Body of pancreas (tissue), 4 donors: Measurements from ENCODE around the gene RIPK3.

ENCODE experiments used
- POLR2A ChIP-seq, 3 donors: fragments of 450-650 bp; IDR thresholded peaks; one replicate each; pipeline ENCODE4 v1.6.1; 2016; ENCODE audit warnings: antibody characterized with exemption in 3 of 3, mild to moderate bottlenecking in 2 of 3
- TF ChIP-seq, protein P1 (sequence below), 7 experiments: fragments of 450-650 bp in 4 of 7; fragments of 200-600 bp in 3 of 7; sonication (generic) in 3 of 7; IDR thresholded peaks; one replicate each; pipeline ENCODE4 v1.5.1; 2016 to 2019; ENCODE audit warnings: antibody characterized with exemption in 7 of 7

DNA sequence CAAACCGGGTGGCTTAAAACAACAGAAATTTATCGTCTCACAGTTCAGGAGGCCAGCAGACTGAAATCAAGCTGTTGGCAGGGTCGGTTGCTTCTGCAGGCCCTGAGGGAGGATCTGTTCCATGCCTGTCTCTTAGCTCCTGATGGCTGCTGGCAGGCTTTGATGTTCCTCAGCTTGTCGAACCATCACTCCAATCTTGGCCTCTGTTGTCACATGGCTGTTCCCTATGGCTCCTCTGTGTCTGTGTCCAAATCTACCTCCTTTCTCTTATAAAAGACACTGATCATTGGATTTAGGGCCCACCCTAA is 42.2 kb upstream of the RIPK3 start:
- TF ChIP-seq POLR2A (IDR thresholded peaks at IDR 0.05) = no peak
- TF ChIP-seq, protein P1, sequence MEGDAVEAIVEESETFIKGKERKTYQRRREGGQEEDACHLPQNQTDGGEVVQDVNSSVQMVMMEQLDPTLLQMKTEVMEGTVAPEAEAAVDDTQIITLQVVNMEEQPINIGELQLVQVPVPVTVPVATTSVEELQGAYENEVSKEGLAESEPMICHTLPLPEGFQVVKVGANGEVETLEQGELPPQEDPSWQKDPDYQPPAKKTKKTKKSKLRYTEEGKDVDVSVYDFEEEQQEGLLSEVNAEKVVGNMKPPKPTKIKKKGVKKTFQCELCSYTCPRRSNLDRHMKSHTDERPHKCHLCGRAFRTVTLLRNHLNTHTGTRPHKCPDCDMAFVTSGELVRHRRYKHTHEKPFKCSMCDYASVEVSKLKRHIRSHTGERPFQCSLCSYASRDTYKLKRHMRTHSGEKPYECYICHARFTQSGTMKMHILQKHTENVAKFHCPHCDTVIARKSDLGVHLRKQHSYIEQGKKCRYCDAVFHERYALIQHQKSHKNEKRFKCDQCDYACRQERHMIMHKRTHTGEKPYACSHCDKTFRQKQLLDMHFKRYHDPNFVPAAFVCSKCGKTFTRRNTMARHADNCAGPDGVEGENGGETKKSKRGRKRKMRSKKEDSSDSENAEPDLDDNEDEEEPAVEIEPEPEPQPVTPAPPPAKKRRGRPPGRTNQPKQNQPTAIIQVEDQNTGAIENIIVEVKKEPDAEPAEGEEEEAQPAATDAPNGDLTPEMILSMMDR (IDR thresholded peaks at IDR 0.05) = no peak
